Keratinocyte (primary cell): ENCODE data around the gene CCDC27. TPM values are rescaled to one million over a fixed set of nuclear protein-coding genes. Genes with fewer than 3 reads are reported as not detected.
"Not testable (repeated sequence)": the region's sequence is repeated elsewhere in the genome, so short reads cannot be mapped to it uniquely, and the experiment has no call there.

ENCODE experiments used
- DNase-seq: peaks from one replicate; pipeline ENCODE4 v3.0.0-alpha.2; 2011; ENCODE audit warnings: low read depth, missing footprints, low spot score
- FAIRE-seq: peaks from 2 replicates; lab custom pipeline; 2011; peaks lifted over from hg19 to GRCh38; lab: Jason Lieb, UNC
- H2AFZ ChIP-seq: 2 replicates; pipeline ENCODE4 v1.6.0; 2012; ENCODE audit warnings: low read length, control low read depth, inconsistent platforms; ENCODE audit not compliant: control insufficient read depth
- H3K27ac ChIP-seq: 2 replicates; pipeline ENCODE4 v1.5.1; 2011; ENCODE audit warnings: low read length; ENCODE audit not compliant: control insufficient read depth, insufficient read depth
- H3K27me3 ChIP-seq: 3 replicates; pipeline ENCODE4 v1.6.0; 2011; ENCODE audit warnings: low read length; ENCODE audit not compliant: control insufficient read depth, insufficient read depth; ENCODE audit errors: extremely low read depth
- H3K36me3 ChIP-seq, 2 experiments: 2 replicates in 1 of 2; 3 replicates in 1 of 2; pipeline ENCODE4 v1.5.1; 2011; ENCODE audit warnings: low read length in 2 of 2, mild to moderate bottlenecking in 1 of 2; ENCODE audit not compliant: control insufficient read depth in 2 of 2, insufficient read depth in 2 of 2; ENCODE audit errors: extremely low read depth in 1 of 2
- H3K4me1 ChIP-seq: 3 replicates; pipeline ENCODE4 v1.5.1; 2011; ENCODE audit warnings: low read length; ENCODE audit not compliant: control insufficient read depth, insufficient read depth; ENCODE audit errors: extremely low read depth
- H3K4me2 ChIP-seq: 3 replicates; pipeline ENCODE4 v1.6.0; 2011; ENCODE audit warnings: low read depth, low read length; ENCODE audit not compliant: control insufficient read depth, insufficient read depth; ENCODE audit errors: extremely low read depth
- H3K4me3 ChIP-seq, 3 experiments: fragments of 200-600 bp in 1 of 3; sonication (generic) in 1 of 3; 2 replicates in 2 of 3; 3 replicates in 1 of 3; pipeline ENCODE4 v1.5.1; 2011 to 2016; ENCODE audit warnings: low read length in 3 of 3, mild to moderate bottlenecking in 3 of 3, control low read depth in 2 of 3, inconsistent platforms in 1 of 3, low read depth in 1 of 3, mixed read lengths in 1 of 3, mixed run types in 1 of 3, moderate library complexity in 1 of 3; ENCODE audit not compliant: control insufficient read depth in 2 of 3, insufficient read depth in 2 of 3; ENCODE audit errors: extremely low read depth in 1 of 3
- H3K79me2 ChIP-seq: 2 replicates; pipeline ENCODE4 v1.6.0; 2012; ENCODE audit warnings: low read length; ENCODE audit not compliant: control insufficient read depth, insufficient read depth
- H3K9ac ChIP-seq: 3 replicates; pipeline ENCODE4 v1.6.0; 2011; ENCODE audit warnings: low read length; ENCODE audit not compliant: control insufficient read depth, insufficient read depth; ENCODE audit errors: extremely low read depth
- H3K9me1 ChIP-seq: 3 replicates; pipeline ENCODE4 v1.6.0; 2011; ENCODE audit warnings: low read length; ENCODE audit not compliant: control insufficient read depth, insufficient read depth; ENCODE audit errors: extremely low read depth
- H3K9me3 ChIP-seq: 2 replicates; pipeline ENCODE4 v1.5.1; 2012; ENCODE audit warnings: low read depth, low read length; ENCODE audit not compliant: control insufficient read depth
- H4K20me1 ChIP-seq: 3 replicates; pipeline ENCODE4 v1.6.0; 2011; ENCODE audit warnings: low read length; ENCODE audit not compliant: control insufficient read depth, insufficient read depth; ENCODE audit errors: extremely low read depth
- EZH2 ChIP-seq: IDR thresholded peaks from one replicate; pipeline ENCODE4 v1.6.1; 2012; ENCODE audit warnings: inconsistent platforms, mild to moderate bottlenecking, low read length, moderate library complexity
- dilution Hi-C: fragments of 300-500 bp; cut with MboI; formaldehyde crosslinking; loops from one replicate; pipeline ENCODE4 v1.7.0; 2020; ENCODE audit warnings: low sequenced_read_pairs; ENCODE audit not compliant: extremely low pct_ligation_motif_present
- polyA plus RNA-seq, 5 experiments: library from polyadenylated mRNA; depleted of rRNA in 3 of 5; stranded (reverse) in 3 of 5; stranded (forward) in 1 of 5; unstranded in 1 of 5; fragments of >200 nt; gene quantifications; 1 replicate in 1 of 5; 2 replicates in 3 of 5; 3 replicates in 1 of 5; pipeline versions ENCODE4 v1.2.1 to v1.2.3, GENCODE V29; 2011 to 2012; ENCODE audit warnings: missing spikeins in 2 of 5, low read depth in 1 of 5, low replicate concordance in 1 of 5
- TF ChIP-seq, protein P1 (sequence below), 3 experiments: IDR thresholded peaks in 1 of 3; conservative IDR thresholded peaks in 1 of 3; optimal IDR thresholded peaks in 1 of 3; 2 replicates in 2 of 3; 3 replicates in 1 of 3; pipeline versions ENCODE3 to v1.5.1; 2011; ENCODE audit warnings: low read length in 3 of 3, mild to moderate bottlenecking in 3 of 3, moderate library complexity in 2 of 3, control low read depth in 1 of 3, inconsistent platforms in 1 of 3; ENCODE audit not compliant: insufficient read depth in 2 of 3; ENCODE audit errors: extremely low read depth in 1 of 3

Gene CCDC27
- polyA plus RNA-seq, 1 donor (not counting 4 experiments of a cell fraction or from before 2014, with no cell fraction given), result not detected

DNA sequence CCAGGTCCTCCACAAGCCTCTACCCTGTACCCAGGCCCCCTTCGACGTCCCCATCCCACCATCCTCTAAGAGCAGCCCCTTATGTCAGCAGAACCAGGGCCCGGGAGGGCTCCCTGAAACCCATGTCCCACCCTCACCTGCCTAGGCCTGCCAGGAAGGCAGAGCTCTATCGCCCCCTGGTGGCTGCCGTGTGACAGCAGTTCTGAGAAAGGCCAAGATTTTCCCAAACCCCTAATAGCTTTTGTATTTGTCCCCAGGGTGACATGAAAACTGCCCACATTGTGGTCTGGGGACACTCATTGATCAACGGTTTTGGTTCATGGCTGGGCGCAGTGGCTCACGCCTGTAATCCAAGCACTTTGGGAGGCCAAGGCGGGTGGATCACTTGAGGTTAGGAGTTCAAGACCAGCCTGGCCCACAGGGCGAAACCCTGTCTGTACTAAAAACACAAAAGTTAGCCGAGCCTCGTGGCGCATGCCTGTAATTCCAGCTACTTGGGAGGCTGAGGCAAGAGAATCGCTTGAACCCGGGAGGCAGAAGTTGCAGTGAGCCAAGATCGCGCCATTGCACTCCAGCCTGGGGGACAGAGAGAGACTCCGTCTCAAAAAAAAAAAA, 27.7 kb upstream of the CCDC27 start:
- H4K20me1 ChIP-seq, H3K4me1 ChIP-seq, H3K79me2 ChIP-seq, H3K27ac ChIP-seq, DNase-seq, H3K36me3 ChIP-seq, H3K4me2 ChIP-seq, H3K9me1 ChIP-seq, H3K9ac ChIP-seq, H3K27me3 ChIP-seq, H3K9me3 ChIP-seq, dilution Hi-C loops, H2AFZ ChIP-seq, H3K4me3 ChIP-seq: not testable (repeated sequence)
- peak; percentile 57 for FAIRE-seq
- TF ChIP-seq, protein P1, sequence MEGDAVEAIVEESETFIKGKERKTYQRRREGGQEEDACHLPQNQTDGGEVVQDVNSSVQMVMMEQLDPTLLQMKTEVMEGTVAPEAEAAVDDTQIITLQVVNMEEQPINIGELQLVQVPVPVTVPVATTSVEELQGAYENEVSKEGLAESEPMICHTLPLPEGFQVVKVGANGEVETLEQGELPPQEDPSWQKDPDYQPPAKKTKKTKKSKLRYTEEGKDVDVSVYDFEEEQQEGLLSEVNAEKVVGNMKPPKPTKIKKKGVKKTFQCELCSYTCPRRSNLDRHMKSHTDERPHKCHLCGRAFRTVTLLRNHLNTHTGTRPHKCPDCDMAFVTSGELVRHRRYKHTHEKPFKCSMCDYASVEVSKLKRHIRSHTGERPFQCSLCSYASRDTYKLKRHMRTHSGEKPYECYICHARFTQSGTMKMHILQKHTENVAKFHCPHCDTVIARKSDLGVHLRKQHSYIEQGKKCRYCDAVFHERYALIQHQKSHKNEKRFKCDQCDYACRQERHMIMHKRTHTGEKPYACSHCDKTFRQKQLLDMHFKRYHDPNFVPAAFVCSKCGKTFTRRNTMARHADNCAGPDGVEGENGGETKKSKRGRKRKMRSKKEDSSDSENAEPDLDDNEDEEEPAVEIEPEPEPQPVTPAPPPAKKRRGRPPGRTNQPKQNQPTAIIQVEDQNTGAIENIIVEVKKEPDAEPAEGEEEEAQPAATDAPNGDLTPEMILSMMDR (optimal IDR thresholded peaks at IDR 0.05 in 1 of 3, IDR thresholded peaks at IDR 0.05 in 1 of 3, conservative IDR thresholded peaks at IDR 0.05 in 1 of 3; ENCODE audit: extremely low read depth in 1 of 3, insufficient read depth in 2 of 3, low read length in 3 of 3), result peak; percentile 92 to 96 (median 93)

DNA sequence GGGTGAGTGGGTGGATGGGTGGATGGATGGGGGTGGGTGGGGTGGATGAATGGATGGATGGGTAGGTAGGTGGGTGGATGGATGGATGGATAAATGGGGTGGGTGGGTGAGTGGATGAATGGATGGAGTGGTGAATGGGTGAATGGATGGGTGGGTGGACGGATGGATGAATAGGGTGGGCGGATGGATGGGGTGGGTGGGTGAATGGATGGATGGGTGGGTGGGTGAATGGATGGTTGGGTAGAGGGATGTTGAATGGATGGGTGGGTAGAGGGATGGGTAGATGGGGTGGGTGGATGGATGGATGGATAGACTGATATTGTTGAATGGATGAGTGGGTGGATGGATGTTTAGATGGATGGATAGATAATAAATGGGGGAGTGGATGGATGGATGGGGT, 26.9 kb upstream of the CCDC27 start:
- DNase-seq (no peak), FAIRE-seq (no peak)
- H3K79me2 ChIP-seq, result no peaks in the 10 kb centered on the region
- no peaks in the 10 kb centered on the region for H3K4me1 ChIP-seq
- dilution Hi-C loops, result no loop called here
- H3K9ac ChIP-seq, result no peak overlapping the region
- no peaks in the 10 kb centered on the region for H4K20me1 ChIP-seq
- H3K27me3 ChIP-seq, result no peaks in the 10 kb centered on the region
- H3K27ac ChIP-seq, result no peak overlapping the region
- no peak overlapping the region for H3K4me2 ChIP-seq
- no peak overlapping the region for H2AFZ ChIP-seq
- H3K9me3 ChIP-seq, result no peaks in the 10 kb centered on the region
- TF ChIP-seq, protein P1 (optimal IDR thresholded peaks at IDR 0.05 in 1 of 3, IDR thresholded peaks at IDR 0.05 in 1 of 3, conservative IDR thresholded peaks at IDR 0.05 in 1 of 3; ENCODE audit: extremely low read depth in 1 of 3, insufficient read depth in 2 of 3, low read length in 3 of 3), result no peak
- no peak for TF ChIP-seq EZH2
- H3K9me1 ChIP-seq, result no peaks in the 10 kb centered on the region
- no peaks in the 10 kb centered on the region for H3K36me3 ChIP-seq
- H3K4me3 ChIP-seq, result no peak overlapping the region
